ENCODE data around the gene PEX12.
"Not testable (repeated sequence)": the region's sequence is repeated elsewhere in the genome, so short reads cannot be mapped to it uniquely, and the experiment has no call there.

The PEX12 gene

DNA sequence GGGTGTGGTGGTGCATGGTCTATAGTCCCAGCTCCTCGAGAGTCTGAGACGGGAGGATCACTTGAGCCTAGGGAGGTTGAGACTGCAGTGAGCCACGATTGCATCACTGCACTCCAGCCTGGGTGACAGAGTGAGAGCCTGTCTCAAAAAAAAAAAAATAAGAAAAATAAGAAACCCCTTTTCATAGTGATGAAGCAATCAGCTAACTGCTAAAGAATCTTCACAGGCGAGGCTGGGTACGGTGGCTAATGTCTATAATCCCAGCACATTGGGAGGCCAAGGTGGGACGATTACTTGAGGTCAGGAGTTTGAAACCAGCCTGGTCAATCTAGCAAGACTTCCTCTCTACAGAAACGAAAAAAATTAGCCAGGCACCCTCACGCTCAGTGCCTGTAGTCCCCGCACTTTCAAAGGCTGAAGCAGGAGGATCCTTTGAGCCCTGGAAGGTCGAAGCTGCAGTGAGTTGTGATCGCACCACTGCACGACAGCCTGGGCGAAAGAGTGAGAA, 41.7 kb downstream of the PEX12 start:
- DNase-seq (ENCODE audit: low read depth) = no peak

DNA sequence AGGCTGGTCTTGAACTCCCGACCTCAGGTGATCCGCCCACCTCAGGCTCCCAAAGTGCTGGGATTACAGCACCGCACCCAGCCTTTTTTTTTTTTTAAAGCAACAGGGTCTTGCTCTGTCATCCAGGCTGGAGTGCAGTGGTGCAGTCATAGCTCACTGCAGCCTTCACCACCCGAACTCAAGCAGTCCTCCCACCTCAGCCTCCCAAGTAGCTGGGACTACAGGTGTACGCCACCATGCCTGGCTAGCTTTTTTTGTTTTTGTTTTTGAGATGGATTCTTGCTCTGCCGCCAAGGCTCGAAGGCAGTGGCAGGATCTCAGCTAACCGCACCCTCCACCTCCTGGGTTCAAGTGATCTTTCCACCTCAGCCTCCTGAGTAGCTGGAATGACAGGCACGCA, 43.0 kb downstream of the PEX12 start:
- DNase-seq (ENCODE audit: low read depth) = not testable (repeated sequence)

DNA sequence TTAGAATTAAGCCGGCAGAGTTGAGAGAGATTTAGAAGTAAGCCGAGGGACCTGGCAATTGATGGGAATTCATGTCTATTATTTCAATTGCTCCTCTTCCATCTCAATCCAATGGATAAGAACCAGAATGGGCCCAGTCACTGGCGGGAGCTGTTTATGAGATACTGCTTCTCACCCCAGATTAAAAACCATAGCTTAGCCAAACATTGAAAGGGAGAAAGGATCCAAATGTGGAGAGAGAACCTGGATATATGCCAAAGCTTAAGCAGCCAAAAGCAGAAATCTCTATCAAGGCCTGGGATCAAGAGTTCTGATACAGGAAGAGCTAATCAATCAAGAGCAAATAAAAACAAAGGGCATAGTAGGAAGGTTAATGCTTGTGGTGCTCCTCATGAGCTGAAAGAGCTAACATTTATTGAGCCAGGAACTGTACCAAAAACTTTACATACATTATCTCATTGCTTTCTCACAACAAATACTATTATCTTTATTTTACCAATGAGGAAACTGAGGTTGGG, 43.7 kb downstream of the PEX12 start:
- no peak for DNase-seq (ENCODE audit: low read depth)

DNA sequence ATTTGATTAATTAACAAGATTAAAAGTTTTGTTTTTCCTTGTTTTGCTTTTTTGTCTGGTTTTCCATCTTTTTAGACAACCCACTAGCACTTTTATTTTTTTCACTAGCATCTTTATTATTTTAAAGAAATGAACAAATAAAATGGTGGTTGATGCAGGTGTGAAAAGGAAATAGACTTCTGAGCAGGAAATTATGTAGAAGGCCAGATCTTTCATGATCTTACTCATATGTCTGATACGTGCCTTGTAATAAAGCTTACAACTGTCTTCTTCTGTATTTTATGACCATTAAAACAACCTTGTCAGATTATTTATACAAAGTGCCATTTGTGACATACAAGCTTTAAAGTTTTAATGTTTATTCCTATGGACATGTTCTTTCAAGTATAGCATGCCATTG, 47.2 kb downstream of the PEX12 start:
- DNase-seq (ENCODE audit: low read depth) = no peak

DNA sequence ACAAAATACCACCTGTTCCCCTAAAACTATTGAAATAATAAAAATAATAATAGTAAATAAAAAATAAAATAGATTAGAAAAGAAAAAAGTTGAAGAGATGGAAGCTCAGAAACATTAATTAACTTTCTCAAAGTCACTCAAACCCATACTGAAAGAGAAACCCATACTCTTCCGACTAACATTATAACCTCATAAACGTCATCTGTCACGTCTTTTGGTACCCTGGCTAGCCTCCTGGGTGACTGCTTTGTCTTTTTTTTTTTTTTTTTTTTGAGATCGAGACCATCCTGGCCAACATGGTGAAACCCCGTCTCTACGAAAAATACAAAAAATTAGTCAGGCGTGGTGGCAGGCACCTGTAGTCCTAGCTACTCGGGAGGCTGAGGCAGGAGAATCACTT, 48.5 kb downstream of the PEX12 start:
- no peak for DNase-seq (ENCODE audit: low read depth)

DNA sequence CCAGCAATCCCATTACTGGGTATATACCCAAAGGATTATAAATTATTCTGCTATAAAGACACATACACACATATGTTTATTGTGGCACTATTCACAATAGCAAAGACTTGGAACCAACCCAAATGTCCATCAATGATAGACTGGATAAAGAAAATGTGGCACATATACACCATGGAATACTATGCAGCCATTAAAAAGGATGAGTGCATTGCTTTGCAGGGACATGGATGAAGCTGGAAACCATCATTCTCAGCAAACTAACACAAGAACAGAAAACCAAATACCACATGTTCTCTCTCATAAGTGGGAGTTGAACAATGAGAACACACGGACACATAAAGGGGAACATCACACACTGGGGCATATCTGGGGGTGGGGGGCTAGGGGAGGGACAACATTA, 49.0 kb downstream of the PEX12 start:
- not testable (repeated sequence) for DNase-seq (ENCODE audit: low read depth)
